Measurements from ENCODE around the gene SSB. TPM values are rescaled to one million over a fixed set of nuclear protein-coding genes. Genes with fewer than 3 reads are reported as not detected.
A peak's percentile ranks its signal among the peaks of the same experiment; 100 is the strongest.
"Not testable (repeated sequence)": the region's sequence is repeated elsewhere in the genome, so short reads cannot be mapped to it uniquely, and the experiment has no call there.

The SSB gene
- total RNA-seq, 1 donor from 2014 or later, result 139 TPM

GRCh38 chr2:169838743-169839489 is 40.2 kb downstream of the SSB start:
- DNase-seq (ENCODE audit: low spot score, unreplicated experiment), result no peak
- TF ChIP-seq, protein P1, sequence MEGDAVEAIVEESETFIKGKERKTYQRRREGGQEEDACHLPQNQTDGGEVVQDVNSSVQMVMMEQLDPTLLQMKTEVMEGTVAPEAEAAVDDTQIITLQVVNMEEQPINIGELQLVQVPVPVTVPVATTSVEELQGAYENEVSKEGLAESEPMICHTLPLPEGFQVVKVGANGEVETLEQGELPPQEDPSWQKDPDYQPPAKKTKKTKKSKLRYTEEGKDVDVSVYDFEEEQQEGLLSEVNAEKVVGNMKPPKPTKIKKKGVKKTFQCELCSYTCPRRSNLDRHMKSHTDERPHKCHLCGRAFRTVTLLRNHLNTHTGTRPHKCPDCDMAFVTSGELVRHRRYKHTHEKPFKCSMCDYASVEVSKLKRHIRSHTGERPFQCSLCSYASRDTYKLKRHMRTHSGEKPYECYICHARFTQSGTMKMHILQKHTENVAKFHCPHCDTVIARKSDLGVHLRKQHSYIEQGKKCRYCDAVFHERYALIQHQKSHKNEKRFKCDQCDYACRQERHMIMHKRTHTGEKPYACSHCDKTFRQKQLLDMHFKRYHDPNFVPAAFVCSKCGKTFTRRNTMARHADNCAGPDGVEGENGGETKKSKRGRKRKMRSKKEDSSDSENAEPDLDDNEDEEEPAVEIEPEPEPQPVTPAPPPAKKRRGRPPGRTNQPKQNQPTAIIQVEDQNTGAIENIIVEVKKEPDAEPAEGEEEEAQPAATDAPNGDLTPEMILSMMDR (IDR thresholded peaks at IDR 0.05; ENCODE audit: unreplicated experiment), result no peak
- H3K36me3 Mint-ChIP-seq (ENCODE audit: insufficient read depth), result peaks cover 13% of the 10 kb centered on the region
- no peaks in the 10 kb centered on the region for H3K27me3 Mint-ChIP-seq
- H3K27ac Mint-ChIP-seq, result no peak overlapping the region
- no peak overlapping the region for H3K4me3 Mint-ChIP-seq (ENCODE audit: low read depth)
- peaks cover 8% of the 10 kb centered on the region for H3K4me1 Mint-ChIP-seq (ENCODE audit: low read depth)
- H3K9me3 Mint-ChIP-seq (ENCODE audit: low read depth), result no peaks in the 10 kb centered on the region

DNA sequence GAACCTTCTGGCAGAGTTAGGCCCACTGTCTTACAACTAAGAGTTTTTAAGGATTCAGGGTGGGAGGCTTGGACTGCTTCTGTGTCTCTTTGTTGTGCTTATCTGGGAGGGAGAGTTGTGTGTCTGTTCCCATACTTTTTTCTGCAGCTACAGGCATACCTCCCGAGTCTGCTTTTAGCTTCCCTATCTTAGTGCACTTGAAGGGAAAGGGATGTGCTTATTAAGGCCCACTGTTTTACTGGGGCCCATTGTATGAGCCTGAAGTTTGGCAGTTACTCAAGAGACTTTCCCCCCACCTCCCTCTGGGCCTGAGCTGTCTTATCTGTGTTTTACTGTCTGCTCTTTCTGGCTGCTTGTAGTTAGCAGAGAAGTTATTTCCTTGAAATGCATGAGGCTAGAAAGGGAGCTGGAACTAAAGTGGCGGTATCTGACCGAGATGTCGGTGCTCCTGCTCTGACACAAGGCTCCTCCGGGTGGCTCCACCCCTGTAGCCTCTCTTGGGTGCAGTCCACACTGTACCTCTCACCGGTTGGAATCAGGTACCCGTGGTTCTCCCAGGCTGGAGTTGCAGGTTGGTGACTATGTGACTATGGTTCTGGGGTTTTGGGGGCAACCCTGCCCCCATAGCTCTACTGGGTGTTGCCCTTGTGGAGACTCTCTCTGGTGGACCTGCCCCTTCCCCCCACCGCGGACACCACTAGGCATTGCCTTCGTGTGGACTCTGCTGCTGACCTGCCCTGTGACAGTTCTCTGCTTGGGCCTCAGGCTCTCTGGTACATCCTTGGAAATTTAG is 41.5 kb downstream of the SSB start:
- Mint-ChIP-seq H3K36me3 (ENCODE audit: insufficient read depth) (peaks cover 17% of the 10 kb centered on the region), H3K27me3 (no peaks in the 10 kb centered on the region), H3K4me3 (ENCODE audit: low read depth) (no peak overlapping the region), H3K27ac (peak overlapping the region; percentile 71), H3K9me3 (ENCODE audit: low read depth) (no peaks in the 10 kb centered on the region), H3K4me1 (ENCODE audit: low read depth) (peaks cover 8% of the 10 kb centered on the region)
- TF ChIP-seq, protein P1 (IDR thresholded peaks at IDR 0.05; ENCODE audit: unreplicated experiment), result no peak
- DNase-seq (ENCODE audit: low spot score, unreplicated experiment), result no peak

DNA sequence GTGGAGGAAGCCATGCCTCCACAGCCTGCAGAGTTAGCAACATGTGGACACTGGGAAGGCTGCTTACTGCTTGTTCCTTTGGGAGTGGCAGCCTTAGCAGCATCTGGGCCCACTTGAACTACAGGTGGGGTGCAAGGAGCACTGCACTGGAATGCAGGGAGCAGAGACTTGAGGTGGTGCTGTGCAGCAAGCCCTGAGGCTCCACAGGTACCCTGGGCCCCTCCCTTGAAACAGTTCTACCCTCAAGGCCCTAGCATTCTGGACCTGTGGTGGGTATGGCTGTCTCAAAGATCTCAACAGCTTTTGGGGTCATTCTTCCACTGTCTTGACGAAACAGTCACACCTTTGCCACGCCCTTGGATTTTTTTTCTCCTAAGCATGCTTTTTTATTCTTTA is 42.1 kb downstream of the SSB start:
- TF ChIP-seq, protein P1 (IDR thresholded peaks at IDR 0.05; ENCODE audit: unreplicated experiment), result no peak
- DNase-seq (ENCODE audit: low spot score, unreplicated experiment), result no peak
- Mint-ChIP-seq H3K9me3 (ENCODE audit: low read depth) (no peaks in the 10 kb centered on the region), H3K4me1 (ENCODE audit: low read depth) (peaks cover 8% of the 10 kb centered on the region), H3K27ac (no peak overlapping the region), H3K36me3 (ENCODE audit: insufficient read depth) (peaks cover 17% of the 10 kb centered on the region), H3K27me3 (no peaks in the 10 kb centered on the region), H3K4me3 (ENCODE audit: low read depth) (no peak overlapping the region)

DNA sequence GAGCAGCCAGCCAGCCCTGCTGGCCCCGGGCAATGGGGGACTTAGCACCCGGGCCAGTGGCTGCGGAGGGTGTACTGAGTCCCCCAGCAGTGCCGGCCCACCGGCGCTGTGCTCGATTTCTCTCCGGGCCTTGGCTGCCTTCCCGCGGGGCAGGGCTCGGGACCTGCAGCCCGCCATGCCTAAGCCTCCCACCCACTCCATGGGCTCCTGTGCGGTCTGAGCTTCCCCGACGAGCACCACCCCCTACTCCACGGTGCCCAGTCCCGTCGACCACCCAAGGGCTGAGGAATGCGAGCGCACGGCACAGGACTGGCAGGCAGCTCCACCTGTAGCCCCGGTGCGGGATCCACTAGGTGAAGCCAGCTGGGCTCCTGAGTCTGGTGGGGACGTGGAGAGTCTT is 43.0 kb downstream of the SSB start:
- not testable (repeated sequence) for H3K4me1 Mint-ChIP-seq (ENCODE audit: low read depth); DNase-seq (ENCODE audit: low spot score, unreplicated experiment); H3K9me3 Mint-ChIP-seq (ENCODE audit: low read depth); H3K27ac Mint-ChIP-seq; H3K4me3 Mint-ChIP-seq (ENCODE audit: low read depth); H3K27me3 Mint-ChIP-seq
- H3K36me3 Mint-ChIP-seq (ENCODE audit: insufficient read depth), result peaks cover 21% of the 10 kb centered on the region

DNA sequence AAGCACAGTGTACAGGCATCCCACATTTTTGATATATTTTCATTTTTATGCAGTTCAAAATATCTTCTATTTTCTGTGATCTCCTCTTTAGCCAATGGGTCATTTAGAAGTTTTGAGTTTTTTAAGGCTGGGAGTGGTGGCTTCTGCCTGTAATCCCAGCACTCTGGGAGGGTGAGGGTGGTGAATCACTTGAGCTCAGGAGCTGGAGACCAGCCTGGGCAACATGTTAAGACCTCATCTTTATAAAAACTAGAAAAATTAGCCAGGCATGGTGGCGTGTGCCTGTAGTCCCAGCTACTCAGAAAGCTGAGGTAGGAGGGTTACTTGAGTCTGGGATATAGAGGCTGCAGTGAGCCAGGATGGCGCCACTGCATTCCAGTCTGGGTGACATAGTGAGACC is 46.3 kb downstream of the SSB start:
- Mint-ChIP-seq H3K27ac (no peak overlapping the region), H3K9me3 (ENCODE audit: low read depth) (peaks cover 4% of the 10 kb centered on the region), H3K36me3 (ENCODE audit: insufficient read depth) (peaks cover 28% of the 10 kb centered on the region), H3K4me3 (ENCODE audit: low read depth) (no peak overlapping the region), H3K4me1 (ENCODE audit: low read depth) (peaks cover 9% of the 10 kb centered on the region), H3K27me3 (no peaks in the 10 kb centered on the region)
- TF ChIP-seq, protein P1 (IDR thresholded peaks at IDR 0.05; ENCODE audit: unreplicated experiment), result no peak
- DNase-seq (ENCODE audit: low spot score, unreplicated experiment), result no peak

DNA sequence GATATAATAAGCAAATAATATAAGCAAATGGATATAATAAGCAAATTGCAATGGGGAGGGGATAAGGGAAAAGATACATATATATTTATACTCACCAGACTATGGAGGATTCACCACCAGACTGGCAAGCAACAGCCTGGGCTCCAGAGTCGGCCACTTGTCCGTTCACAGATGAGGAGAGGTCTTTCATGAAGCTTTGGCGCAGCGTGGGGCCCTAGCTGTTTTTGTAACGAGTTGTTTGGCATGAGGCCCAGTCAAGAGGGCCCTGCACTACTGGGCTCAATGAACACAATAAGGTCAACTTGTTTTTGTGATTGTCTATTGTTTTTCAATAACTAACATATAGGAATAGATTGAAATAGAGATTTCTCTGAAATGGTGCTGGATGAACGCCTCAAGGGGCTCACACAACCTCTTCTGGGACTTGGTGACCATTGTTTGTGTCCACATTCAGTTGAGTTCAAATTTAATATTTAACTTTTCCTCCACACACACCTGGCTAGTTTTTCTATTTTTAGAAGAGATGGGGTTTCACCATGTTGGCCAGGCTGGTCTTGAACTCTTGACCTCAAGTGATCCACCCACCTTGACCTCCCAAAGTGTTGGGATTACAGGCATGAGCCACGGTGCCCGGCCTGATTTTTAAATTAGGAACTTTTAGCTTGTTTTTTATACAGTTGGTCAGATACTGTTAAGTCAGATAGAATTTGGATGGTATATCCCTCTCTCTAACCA is 50.5 kb downstream of the SSB start:
- H3K4me3 Mint-ChIP-seq (ENCODE audit: low read depth); H3K27me3 Mint-ChIP-seq; H3K4me1 Mint-ChIP-seq (ENCODE audit: low read depth); H3K9me3 Mint-ChIP-seq (ENCODE audit: low read depth); DNase-seq (ENCODE audit: low spot score, unreplicated experiment); H3K27ac Mint-ChIP-seq: not testable (repeated sequence)
- H3K36me3 Mint-ChIP-seq (ENCODE audit: insufficient read depth), result peaks cover 32% of the 10 kb centered on the region

Measured in progenitor cell of endocrine pancreas (in vitro differentiated cells).